Measurements from ENCODE around the gene ASS1.

GRCh38 chr9:130402645-130403440 lies 41.9 kb upstream of the ASS1 start:
- TF ChIP-seq MLX (CRISPR knock-in tag; IDR thresholded peaks at IDR 0.05) (no peak), NR1H2 (CRISPR knock-in tag; IDR thresholded peaks at IDR 0.05; ENCODE audit: borderline replicate concordance, low read depth) (no peak), HMGXB3 (CRISPR knock-in tag; IDR thresholded peaks at IDR 0.05; ENCODE audit: borderline replicate concordance) (no peak), EP300 (IDR thresholded peaks at IDR 0.05; ENCODE audit: low read depth in 2 of 2, low read length in 2 of 2) (no peak), EP300 (CRISPR knock-in tag; IDR thresholded peaks at IDR 0.05; ENCODE audit: borderline replicate concordance) (no peak), NCOA5 (CRISPR knock-in tag; IDR thresholded peaks at IDR 0.05) (no peak), CREB1 (IDR thresholded peaks at IDR 0.05) (no peak), CREB1 (CRISPR knock-in tag; IDR thresholded peaks at IDR 0.05) (no peak), KLF16 (CRISPR knock-in tag; IDR thresholded peaks at IDR 0.05) (no peak), MYC (CRISPR knock-in tag; IDR thresholded peaks at IDR 0.05; ENCODE audit: borderline replicate concordance) (no peak), ZNF782 (CRISPR knock-in tag; IDR thresholded peaks at IDR 0.05; ENCODE audit: borderline replicate concordance) (no peak), NFRKB (IDR thresholded peaks at IDR 0.05) (no peak), EZH2 (conservative IDR thresholded peaks at IDR 0.05; ENCODE audit: low read depth, low read length) (no peak), POLR2A (IDR thresholded peaks at IDR 0.05; ENCODE audit: insufficient read depth in 1 of 2, low read depth in 2 of 2, low read length in 2 of 2) (no peak), STAT5B (CRISPR knock-in tag; IDR thresholded peaks at IDR 0.05) (no peak)
- TF ChIP-seq, protein P1, sequence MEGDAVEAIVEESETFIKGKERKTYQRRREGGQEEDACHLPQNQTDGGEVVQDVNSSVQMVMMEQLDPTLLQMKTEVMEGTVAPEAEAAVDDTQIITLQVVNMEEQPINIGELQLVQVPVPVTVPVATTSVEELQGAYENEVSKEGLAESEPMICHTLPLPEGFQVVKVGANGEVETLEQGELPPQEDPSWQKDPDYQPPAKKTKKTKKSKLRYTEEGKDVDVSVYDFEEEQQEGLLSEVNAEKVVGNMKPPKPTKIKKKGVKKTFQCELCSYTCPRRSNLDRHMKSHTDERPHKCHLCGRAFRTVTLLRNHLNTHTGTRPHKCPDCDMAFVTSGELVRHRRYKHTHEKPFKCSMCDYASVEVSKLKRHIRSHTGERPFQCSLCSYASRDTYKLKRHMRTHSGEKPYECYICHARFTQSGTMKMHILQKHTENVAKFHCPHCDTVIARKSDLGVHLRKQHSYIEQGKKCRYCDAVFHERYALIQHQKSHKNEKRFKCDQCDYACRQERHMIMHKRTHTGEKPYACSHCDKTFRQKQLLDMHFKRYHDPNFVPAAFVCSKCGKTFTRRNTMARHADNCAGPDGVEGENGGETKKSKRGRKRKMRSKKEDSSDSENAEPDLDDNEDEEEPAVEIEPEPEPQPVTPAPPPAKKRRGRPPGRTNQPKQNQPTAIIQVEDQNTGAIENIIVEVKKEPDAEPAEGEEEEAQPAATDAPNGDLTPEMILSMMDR (CRISPR knock-in tag; IDR thresholded peaks at IDR 0.05), result no peak

Data from HepG2 (cell line).